IMR-90 (cell line): ENCODE data around the gene TNRC6C. TPM values are rescaled to one million over a fixed set of nuclear protein-coding genes. Genes with fewer than 3 reads are reported as not detected.

Source experiments
- ATAC-seq: fragments of 200-7000 bp; cut with Tn5 transposase; 2 replicates; pipeline ENCODE4 v1.9.1; 2020; ENCODE audit warnings: low read depth, mild to moderate bottlenecking, moderate library complexity
- BruUV-seq: library from RNA; stranded (reverse); fragments of 400-500 nt; replicated peaks from 2 replicates; lab custom pipeline; 2021; lab: Mats Ljungman, UMichigan
- CTCF ChIA-PET: fragments of 300-600 bp; formaldehyde crosslinking; extraction: SDS; loops from one replicate; lab custom pipeline; 2021; ENCODE audit warnings: antibody characterized with exemption; lab: Yijun Ruan, JAX
- POLR2A ChIA-PET: fragments of 300-600 bp; sonication (Branson Sonifier 250); formaldehyde crosslinking; loops from one replicate; lab custom pipeline; 2022; ENCODE audit warnings: antibody characterized with exemption; ENCODE audit not compliant: unreplicated experiment; lab: Charles Lee
- DNase-seq: peaks from one replicate; pipeline ENCODE4 v3.0.0; 2013
- H2AFZ ChIP-seq: replicated peaks from 2 replicates; pipeline ENCODE3; 2013; ENCODE audit warnings: low read length, mild to moderate bottlenecking; ENCODE audit not compliant: poor library complexity
- H2AK5ac ChIP-seq: 2 replicates; pipeline ENCODE4 v1.6.1; 2013; ENCODE audit warnings: low read depth, low read length, inconsistent platforms
- H2AK9ac ChIP-seq: replicated peaks from 2 replicates; pipeline ENCODE3; 2013; ENCODE audit warnings: mild to moderate bottlenecking, low read depth, low read length, moderate library complexity; ENCODE audit not compliant: poor library complexity
- H2BK120ac ChIP-seq: 2 replicates; pipeline ENCODE4 v1.6.1; 2013; ENCODE audit warnings: low read depth, low read length, inconsistent platforms
- H2BK15ac ChIP-seq: 3 replicates; pipeline ENCODE4 v1.6.1; 2013; ENCODE audit warnings: low read depth, low read length, inconsistent platforms
- H2BK20ac ChIP-seq: 2 replicates; pipeline ENCODE4 v1.6.1; 2013; ENCODE audit warnings: low read depth, mild to moderate bottlenecking, inconsistent platforms, low read length, moderate library complexity
- H2BK5ac ChIP-seq: 2 replicates; pipeline ENCODE4 v1.6.1; 2013; ENCODE audit warnings: mild to moderate bottlenecking, low read depth, low read length, inconsistent platforms; ENCODE audit not compliant: poor library complexity, severe bottlenecking
- H3K14ac ChIP-seq: replicated peaks from 2 replicates; pipeline ENCODE4 v1.6.1; 2013; ENCODE audit warnings: low read depth, low read length, inconsistent platforms
- H3K18ac ChIP-seq: 2 replicates; pipeline ENCODE4 v1.6.1; 2013; ENCODE audit warnings: low read depth, low read length, control low read depth
- H3K23ac ChIP-seq: 2 replicates; pipeline ENCODE4 v1.6.1; 2013; ENCODE audit warnings: low read depth, low read length, inconsistent platforms
- H3K27ac ChIP-seq: 2 replicates; pipeline ENCODE4 v1.5.1; 2013; ENCODE audit warnings: mild to moderate bottlenecking, control low read depth, low read length; ENCODE audit not compliant: insufficient read depth
- H3K27me3 ChIP-seq: 2 replicates; pipeline ENCODE4 v1.6.1; 2013; ENCODE audit warnings: low read length; ENCODE audit not compliant: control insufficient read depth, insufficient read depth
- H3K36me3 ChIP-seq: 2 replicates; pipeline ENCODE4 v1.6.1; 2013; ENCODE audit warnings: low read length, mixed read lengths; ENCODE audit not compliant: control insufficient read depth, insufficient read depth
- H3K4ac ChIP-seq: 2 replicates; pipeline ENCODE4 v1.6.1; 2013; ENCODE audit warnings: low read depth, low read length, inconsistent platforms
- H3K4me1 ChIP-seq: 2 replicates; pipeline ENCODE4 v1.6.1; 2013; ENCODE audit warnings: low read length, mixed read lengths; ENCODE audit not compliant: control insufficient read depth, insufficient read depth
- H3K4me2 ChIP-seq: 2 replicates; pipeline ENCODE4 v1.6.1; 2013; ENCODE audit warnings: low read depth, mild to moderate bottlenecking, control low read depth, low read length, moderate library complexity
- H3K4me3 ChIP-seq: 2 replicates; pipeline ENCODE4 v1.5.1; 2013; ENCODE audit warnings: low read depth, mild to moderate bottlenecking, control low read depth, low read length, moderate library complexity; ENCODE audit not compliant: insufficient read depth
- H3K56ac ChIP-seq: 2 replicates; pipeline ENCODE4 v1.6.1; 2013; ENCODE audit warnings: low read length, inconsistent platforms; ENCODE audit not compliant: insufficient read depth; ENCODE audit errors: extremely low read depth
- H3K79me1 ChIP-seq, 2 experiments: 2 replicates each; pipeline ENCODE4 v1.6.1; 2013; ENCODE audit warnings: low read length in 2 of 2, inconsistent platforms in 1 of 2, low read depth in 1 of 2
- H3K9ac ChIP-seq: 2 replicates; pipeline ENCODE4 v1.6.1; 2013; ENCODE audit warnings: low read depth, low read length, control low read depth
- H3K9me1 ChIP-seq: 2 replicates; pipeline ENCODE4 v1.6.1; 2013; ENCODE audit warnings: low read length, inconsistent platforms; ENCODE audit not compliant: insufficient read depth
- H3K9me3 ChIP-seq: 2 replicates; pipeline ENCODE4 v1.6.1; 2013; ENCODE audit warnings: low read length; ENCODE audit not compliant: control insufficient read depth, insufficient read depth
- H4K20me1 ChIP-seq: 2 replicates; pipeline ENCODE4 v1.6.1; 2013; ENCODE audit warnings: low read length, inconsistent platforms; ENCODE audit not compliant: insufficient read depth
- H4K5ac ChIP-seq: 2 replicates; pipeline ENCODE4 v1.6.1; 2013; ENCODE audit warnings: mild to moderate bottlenecking, low read depth, low read length, control low read depth
- H4K8ac ChIP-seq, 2 experiments: 2 replicates each; pipeline ENCODE4 v1.6.1; 2013; ENCODE audit warnings: low read depth in 2 of 2, low read length in 2 of 2, control low read depth in 1 of 2, inconsistent platforms in 1 of 2
- H4K91ac ChIP-seq: 2 replicates; pipeline ENCODE4 v1.6.1; 2013; ENCODE audit warnings: low read depth, low read length, inconsistent platforms; ENCODE audit not compliant: insufficient read depth
- BHLHE40 ChIP-seq: fragments of 150-350 bp; IDR thresholded peaks from 2 replicates; pipeline ENCODE4 v1.6.1; 2016; ENCODE audit warnings: mild to moderate bottlenecking, low read depth, low read length
- CEBPB ChIP-seq: IDR thresholded peaks from 2 replicates; pipeline ENCODE4 v1.6.1; 2012; ENCODE audit warnings: low read depth, low read length, improper control_type of control experiment
- CHD1 ChIP-seq: IDR thresholded peaks from 2 replicates; pipeline ENCODE4 v1.6.1; 2012; ENCODE audit warnings: low read depth, low read length, improper control_type of control experiment
- CTCF ChIP-seq: conservative IDR thresholded peaks from 2 replicates; pipeline ENCODE4 v1.5.1; 2012; ENCODE audit warnings: mild to moderate bottlenecking, low read depth, low read length, improper control_type of control experiment
- FOS ChIP-seq: fragments of 150-350 bp; IDR thresholded peaks from 2 replicates; pipeline ENCODE4 v1.6.1; 2016; ENCODE audit warnings: low read depth, low read length
- MAFK ChIP-seq: IDR thresholded peaks from 2 replicates; pipeline ENCODE4 v1.6.1; 2012; ENCODE audit warnings: low read depth, low read length, improper control_type of control experiment
- MAZ ChIP-seq: IDR thresholded peaks from 2 replicates; pipeline ENCODE4 v1.6.1; 2012; ENCODE audit warnings: low read depth, mild to moderate bottlenecking, low read length, improper control_type of control experiment, moderate library complexity, borderline replicate concordance
- NFE2L2 ChIP-seq: fragments of 150-350 bp; IDR thresholded peaks from 2 replicates; pipeline ENCODE4 v1.6.1; 2016; ENCODE audit warnings: low read depth, mild to moderate bottlenecking, low read length
- POLR2A ChIP-seq: IDR thresholded peaks from 2 replicates; pipeline ENCODE4 v1.6.1; 2012; ENCODE audit warnings: mild to moderate bottlenecking, low read depth, low read length
- RAD21 ChIP-seq: IDR thresholded peaks from 2 replicates; pipeline ENCODE4 v1.6.1; 2012; ENCODE audit warnings: low read length, improper control_type of control experiment
- RCOR1 ChIP-seq: IDR thresholded peaks from 2 replicates; pipeline ENCODE4 v1.6.1; 2012; ENCODE audit warnings: mild to moderate bottlenecking, low read length, improper control_type of control experiment; ENCODE audit not compliant: insufficient replicate concordance
- RFX5 ChIP-seq: IDR thresholded peaks from 2 replicates; pipeline ENCODE4 v1.8.0; 2012; ENCODE audit warnings: low read depth, mild to moderate bottlenecking, low read length, moderate library complexity
- SMC3 ChIP-seq: fragments of 150-350 bp; IDR thresholded peaks from 2 replicates; pipeline ENCODE4 v1.6.1; 2016; ENCODE audit warnings: low read depth, mild to moderate bottlenecking, antibody characterized with exemption, low read length, moderate library complexity
- WGBS, 2 experiments: methylation state at CpG; one replicate each; pipeline versions ENCODE4 v1.1.5 to v1.1.7; 2013; ENCODE audit warnings: missing lambda C conversion rate in 2 of 2; ENCODE audit not compliant: insufficient read length in 1 of 2; ENCODE audit errors: extremely low coverage in 2 of 2; 5-methylcytosine and 5-hydroxymethylcytosine counted together
- dilution Hi-C: fragments of 300-500 bp; cut with HindIII; formaldehyde crosslinking; loops from one replicate; pipeline ENCODE4 v1.14.3; 2018; ENCODE audit warnings: low sequenced_read_pairs; ENCODE audit not compliant: unreplicated experiment
- in situ Hi-C: fragments of 300-500 bp; cut with MboI; formaldehyde crosslinking; loops from 3 replicates; pipeline ENCODE4 v1.14.3; 2019; ENCODE audit warnings: low sequenced_read_pairs, inconsistent platforms, mixed read lengths
- intact Hi-C: fragments of 100-400 bp; cut with micrococcal nuclease; formaldehyde crosslinking; loops from 2 replicates; pipeline ENCODE4 v1.10.0; 2022
- polyA plus RNA-seq, 3 experiments: library from polyadenylated mRNA; depleted of rRNA; stranded (reverse); fragments of >200 nt; gene quantifications; 2 replicates each; pipeline ENCODE4 v1.2.3, GENCODE V29; 2012; ENCODE audit warnings: low replicate concordance in 1 of 3
- total RNA-seq: library from RNA; depleted of rRNA; stranded (reverse); fragments of >200 nt; gene quantifications from 2 replicates; pipeline ENCODE4 v1.2.3, GENCODE V29; 2012
- TF ChIP-seq, protein P1 (sequence below): fragments of 150-350 bp; IDR thresholded peaks from 2 replicates; pipeline ENCODE4 v1.6.1; 2017; ENCODE audit warnings: mild to moderate bottlenecking, antibody characterized with exemption, low read length, low read depth
- TF ChIP-seq, protein P2 (sequence below): fragments of 150-350 bp; IDR thresholded peaks from 2 replicates; pipeline ENCODE4 v1.6.1; 2016; ENCODE audit warnings: low read depth, mild to moderate bottlenecking, low read length, moderate library complexity, borderline replicate concordance

The TNRC6C gene
- total and polyA plus RNA-seq, 2 of the 4 experiments (the other 2 are of a cell fraction) = 1.6 to 2.7 TPM

DNA sequence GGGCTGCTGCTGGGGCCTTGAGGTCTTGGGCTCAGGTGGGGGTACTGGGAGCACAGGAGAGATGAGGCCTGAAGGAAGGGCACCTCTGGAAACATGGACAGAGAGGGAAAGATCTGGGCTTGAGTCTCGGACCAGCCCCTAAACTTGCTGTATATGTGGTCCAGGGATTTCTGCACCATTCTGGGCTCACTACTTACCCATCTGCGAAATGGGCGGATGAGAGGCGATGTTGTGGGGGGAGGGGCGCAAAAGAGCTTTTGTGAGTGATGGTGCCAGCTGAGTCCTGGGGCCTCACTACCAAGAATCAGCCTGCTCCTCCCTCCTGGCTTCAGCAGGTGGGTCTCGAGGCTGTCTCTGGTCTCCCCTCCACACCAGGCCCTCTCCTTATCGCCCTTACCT, 188.0 kb downstream of the TNRC6C start (continued):
- TF ChIP-seq MAFK (no peak), NFE2L2 (no peak), FOS (no peak), BHLHE40 (no peak), RCOR1 (no peak), RAD21 (no peak)

GRCh38 chr17:78146881-78147280, 188.4 kb downstream of the TNRC6C start:
- Histone ChIP-seq H4K91ac (no peak overlapping the region), H2BK20ac (no peak overlapping the region), H3K27me3 (no peaks in the 10 kb centered on the region; the same call in 1 of the 2 replicates), H3K9me1 (no peaks in the 10 kb centered on the region), H2BK15ac (no peak overlapping the region), H3K9me3 (no peaks in the 10 kb centered on the region), H2BK5ac (no peak overlapping the region), H3K23ac (no peak overlapping the region), H3K4me3 (no peak overlapping the region), H3K27ac (no peak overlapping the region), H3K79me1 (no peaks in the 10 kb centered on the region), H2AK5ac (no peak overlapping the region; the same call in 1 of the 2 replicates), H4K5ac (no peak overlapping the region), H3K18ac (no peak overlapping the region), H2AFZ (no peak overlapping the region), H3K4ac (no peak overlapping the region), H4K20me1 (no peaks in the 10 kb centered on the region), H4K8ac (no peak overlapping the region), H3K9ac (no peak overlapping the region), H3K56ac (no peak overlapping the region), H3K4me2 (no peak overlapping the region), H3K36me3 (no peaks in the 10 kb centered on the region), H2BK120ac (no peak overlapping the region), H2AK9ac (no peak overlapping the region), H3K14ac (no peak overlapping the region), H3K4me1 (peaks cover 3% of the 10 kb centered on the region; the same call in 1 of the 2 replicates)
- in situ Hi-C loops (no loop called here), dilution Hi-C loops (no loop called here), intact Hi-C loops (no loop called here)
- CTCF ChIA-PET = no interaction called here
- no TSS peak for BruUV-seq
- no peak for DNase-seq
- no peak for ATAC-seq
- POLR2A ChIA-PET = no interaction called here
- no CpG with 5 or more reads among the region's 6 CpGs for WGBS, 2 experiments
- TF ChIP-seq SMC3 (no peak), FOS (no peak), RFX5 (no peak), CEBPB (no peak), CTCF (no peak), NFE2L2 (no peak), POLR2A (no peak), BHLHE40 (no peak), RAD21 (no peak), MAZ (no peak), MAFK (no peak), CHD1 (no peak)
- TF ChIP-seq, protein P1, sequence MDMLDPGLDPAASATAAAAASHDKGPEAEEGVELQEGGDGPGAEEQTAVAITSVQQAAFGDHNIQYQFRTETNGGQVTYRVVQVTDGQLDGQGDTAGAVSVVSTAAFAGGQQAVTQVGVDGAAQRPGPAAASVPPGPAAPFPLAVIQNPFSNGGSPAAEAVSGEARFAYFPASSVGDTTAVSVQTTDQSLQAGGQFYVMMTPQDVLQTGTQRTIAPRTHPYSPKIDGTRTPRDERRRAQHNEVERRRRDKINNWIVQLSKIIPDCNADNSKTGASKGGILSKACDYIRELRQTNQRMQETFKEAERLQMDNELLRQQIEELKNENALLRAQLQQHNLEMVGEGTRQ = no peak
- TF ChIP-seq, protein P2, sequence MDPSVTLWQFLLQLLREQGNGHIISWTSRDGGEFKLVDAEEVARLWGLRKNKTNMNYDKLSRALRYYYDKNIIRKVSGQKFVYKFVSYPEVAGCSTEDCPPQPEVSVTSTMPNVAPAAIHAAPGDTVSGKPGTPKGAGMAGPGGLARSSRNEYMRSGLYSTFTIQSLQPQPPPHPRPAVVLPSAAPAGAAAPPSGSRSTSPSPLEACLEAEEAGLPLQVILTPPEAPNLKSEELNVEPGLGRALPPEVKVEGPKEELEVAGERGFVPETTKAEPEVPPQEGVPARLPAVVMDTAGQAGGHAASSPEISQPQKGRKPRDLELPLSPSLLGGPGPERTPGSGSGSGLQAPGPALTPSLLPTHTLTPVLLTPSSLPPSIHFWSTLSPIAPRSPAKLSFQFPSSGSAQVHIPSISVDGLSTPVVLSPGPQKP = no peak
